ENCODE measurements around the gene TMOD2.

Gene TMOD2

GRCh38 chr15:51750792-51751696 is at the start of gene TMOD2:
Gene TMOD2 (plus strand): TSS chr15:51751597. CDS start chr15:51766442, 14,845 bp downstream.
- DNase-seq: peak; percentile 44

GRCh38 chr15:51702710-51703109 is 48.7 kb upstream of the TMOD2 start:
- no peak for DNase-seq

GRCh38 chr15:51706291-51706690 is 45.1 kb upstream of the TMOD2 start:
- DNase-seq: no peak

- DNase-seq: no peak
Measured at GRCh38 chr15:51706926-51707608, 44.3 kb upstream of the TMOD2 start.

- DNase-seq: no peak
Measured at GRCh38 chr15:51708013-51708412, 43.4 kb upstream of the TMOD2 start.

- no peak for DNase-seq
Measured at GRCh38 chr15:51709031-51709430, 42.4 kb upstream of the TMOD2 start.

GRCh38 chr15:51714162-51714561 is 37.2 kb upstream of the TMOD2 start:
- no peak for DNase-seq

GRCh38 chr15:51714911-51715310 is 36.5 kb upstream of the TMOD2 start:
- DNase-seq: no peak

- no peak for DNase-seq
Measured at GRCh38 chr15:51718219-51718618, 33.2 kb upstream of the TMOD2 start.

GRCh38 chr15:51718746-51719145 is 32.7 kb upstream of the TMOD2 start:
- DNase-seq: no peak

GRCh38 chr15:51720201-51720995 is 31.0 kb upstream of the TMOD2 start:
- DNase-seq: no peak

GRCh38 chr15:51721199-51721960 is 30.0 kb upstream of the TMOD2 start:
- DNase-seq: no peak

GRCh38 chr15:51724199-51724598 is 27.2 kb upstream of the TMOD2 start:
- DNase-seq: no peak

- no peak for DNase-seq
Measured at GRCh38 chr15:51724673-51725072, 26.7 kb upstream of the TMOD2 start.

- no peak for DNase-seq
Measured at GRCh38 chr15:51726302-51727073, 24.9 kb upstream of the TMOD2 start.

- no peak for DNase-seq
Measured at GRCh38 chr15:51727141-51727897, 24.1 kb upstream of the TMOD2 start.

- DNase-seq: peak; percentile 47
Measured at GRCh38 chr15:51731549-51732267, 19.7 kb upstream of the TMOD2 start.

GRCh38 chr15:51732646-51733045 is 18.8 kb upstream of the TMOD2 start:
- DNase-seq: no peak

GRCh38 chr15:51735228-51736010 is 16.0 kb upstream of the TMOD2 start:
- DNase-seq: no peak

All from CD4-positive, alpha-beta T cell treated with Interferon gamma for 1 hour (primary cell).